ENCODE data around the gene PPP6R1. TPM values are rescaled to one million over a fixed set of nuclear protein-coding genes. Genes with fewer than 3 reads are reported as not detected.

The PPP6R1 gene
- total and polyA plus RNA-seq, 7 donors: 17.1 to 78.1 (median 22.9) TPM

GRCh38 chr19:55229789-55230182 lies 29.0 kb downstream of the PPP6R1 start:
- TF ChIP-seq CTCF (IDR thresholded peaks at IDR 0.05) (no peak), EP300 (IDR thresholded peaks at IDR 0.05) (no peak), POLR2AphosphoS5 (IDR thresholded peaks at IDR 0.05) (no peak), POLR2A (IDR thresholded peaks at IDR 0.05) (no peak)
- no peak overlapping the region for H3K27ac ChIP-seq
- no peaks in the 10 kb centered on the region for H3K9me3 ChIP-seq
- no peak overlapping the region for H3K4me3 ChIP-seq
- WGBS, 2 donors: 84 to 89% methylated on average over 17 of the region's 17 CpGs
- peaks cover 0 to 24% (median 19%) of the 10 kb centered on the region in 4 donors for H3K4me1 ChIP-seq
- intact Hi-C loops (cut with DNase I): no loop called here
- DNase-seq: no peak
- no peaks in the 10 kb centered on the region for H3K27me3 ChIP-seq
- H3K36me3 ChIP-seq: peaks cover 23 to 68% (median 37%) of the 10 kb centered on the region in 4 donors

GRCh38 chr19:55229145-55229788 lies 29.6 kb downstream of the PPP6R1 start:
- Histone ChIP-seq H3K36me3 (peaks cover 23 to 63% (median 35%) of the 10 kb centered on the region in 4 donors), H3K27me3 (no peaks in the 10 kb centered on the region), H3K27ac (peak overlapping the region in 2 of 4 donors; percentile 56 to 67), H3K9me3 (no peaks in the 10 kb centered on the region), H3K4me3 (no peak overlapping the region), H3K4me1 (peaks cover 0 to 24% (median 19%) of the 10 kb centered on the region in 4 donors)
- intact Hi-C loops (cut with DNase I): no loop called here
- no peak for DNase-seq
- WGBS, 2 donors: 92 to 93% methylated on average over 18 of the region's 18 CpGs
- TF ChIP-seq POLR2AphosphoS5 (IDR thresholded peaks at IDR 0.05): no peak
- no peak for TF ChIP-seq EP300 (IDR thresholded peaks at IDR 0.05)
- TF ChIP-seq CTCF (IDR thresholded peaks at IDR 0.05): no peak
- TF ChIP-seq POLR2A (IDR thresholded peaks at IDR 0.05): no peak

- H3K27ac ChIP-seq: peak within 1 kb of the TSS in 3 of 4 donors; percentile 55 to 67 (median 56)
- WGBS, 2 donors: 50 to 78% methylated on average over 12 of the region's 12 CpGs
- H3K27me3 ChIP-seq: no peaks in the 10 kb centered on the region
- H3K4me3 ChIP-seq: no peak within 1 kb of the TSS
- H3K9me3 ChIP-seq: no peaks in the 10 kb centered on the region
- TF ChIP-seq POLR2AphosphoS5 (IDR thresholded peaks at IDR 0.05) (no peak), EP300 (IDR thresholded peaks at IDR 0.05) (no peak), POLR2A (IDR thresholded peaks at IDR 0.05) (no peak), CTCF (IDR thresholded peaks at IDR 0.05) (no peak)
- intact Hi-C loops (cut with DNase I): no loop called here
- no peak for DNase-seq
- peaks cover 0 to 24% (median 19%) of the 10 kb centered on the region in 4 donors for H3K4me1 ChIP-seq
- peaks cover 23 to 55% (median 35%) of the 10 kb centered on the region in 4 donors for H3K36me3 ChIP-seq
These were observed 30.3 kb downstream of the PPP6R1 start, which contains the start of gene TMEM86B for GRCh38 chr19:55228403-55229031. Gene TMEM86B (minus strand): TSS chr19:55228763. CDS start chr19:55228741, 22 bp downstream.

GRCh38 chr19:55228015-55228391 lies 30.8 kb downstream of the PPP6R1 start:
- DNase-seq: no peak
- 77 to 88% methylated on average over 17 of the region's 17 CpGs for WGBS, 2 donors
- Histone ChIP-seq H3K9me3 (no peaks in the 10 kb centered on the region), H3K36me3 (peaks cover 23 to 50% (median 33%) of the 10 kb centered on the region in 4 donors), H3K27ac (peak overlapping the region in 3 of 4 donors; percentile 55 to 67 (median 56)), H3K4me3 (no peak overlapping the region), H3K27me3 (no peaks in the 10 kb centered on the region), H3K4me1 (peaks cover 0 to 24% (median 19%) of the 10 kb centered on the region in 4 donors)
- TF ChIP-seq POLR2AphosphoS5 (IDR thresholded peaks at IDR 0.05): peak in 3 of 4 donors; percentile 29 to 78 (median 62)
- TF ChIP-seq CTCF (IDR thresholded peaks at IDR 0.05): no peak
- intact Hi-C loops (cut with DNase I): no loop called here
